Astrocyte (in vitro differentiated cells and primary cell): ENCODE data around the gene TPGS2. TPM values are rescaled to one million over a fixed set of nuclear protein-coding genes. Genes with fewer than 3 reads are reported as not detected.
"Not testable (repeated sequence)": the region's sequence is repeated elsewhere in the genome, so short reads cannot be mapped to it uniquely, and the experiment has no call there.

Experiments
- DNase-seq: peaks from one replicate; pipeline ENCODE4 v3.0.0-alpha.2; 2010; ENCODE audit warnings: low read depth
- FAIRE-seq: peaks from 2 replicates; lab custom pipeline; 2011; peaks lifted over from hg19 to GRCh38; lab: Jason Lieb, UNC
- H2AFZ ChIP-seq: 2 replicates; pipeline ENCODE4 v1.6.0; 2012; ENCODE audit warnings: low read depth, low read length, inconsistent platforms
- H3K27ac ChIP-seq: 2 replicates; pipeline ENCODE4 v1.5.1; 2011; ENCODE audit warnings: low read depth, low read length, inconsistent platforms
- H3K27me3 ChIP-seq: 2 replicates; pipeline ENCODE4 v1.6.0; 2011; ENCODE audit warnings: low read length, inconsistent platforms; ENCODE audit not compliant: insufficient read depth
- H3K36me3 ChIP-seq: 2 replicates; pipeline ENCODE4 v1.5.1; 2011; ENCODE audit warnings: low read length, inconsistent platforms; ENCODE audit not compliant: insufficient read depth
- H3K4me1 ChIP-seq: 2 replicates; pipeline ENCODE4 v1.5.1; 2011; ENCODE audit warnings: low read length, inconsistent platforms; ENCODE audit not compliant: insufficient read depth
- H3K4me2 ChIP-seq: 2 replicates; pipeline ENCODE4 v1.6.0; 2012; ENCODE audit warnings: low read length, inconsistent platforms
- H3K4me3 ChIP-seq: 2 replicates; pipeline ENCODE4 v1.5.1; 2011; ENCODE audit warnings: low read depth, mild to moderate bottlenecking, low read length, inconsistent platforms; ENCODE audit not compliant: insufficient read depth
- H3K79me2 ChIP-seq: 2 replicates; pipeline ENCODE4 v1.6.0; 2012; ENCODE audit warnings: mild to moderate bottlenecking, low read length, inconsistent platforms; ENCODE audit not compliant: insufficient read depth
- H3K9ac ChIP-seq: 2 replicates; pipeline ENCODE4 v1.6.0; 2012; ENCODE audit warnings: mild to moderate bottlenecking, low read length, inconsistent platforms
- H3K9me3 ChIP-seq: 2 replicates; pipeline ENCODE4 v1.5.1; 2012; ENCODE audit warnings: low read depth, mild to moderate bottlenecking, low read length, inconsistent platforms; ENCODE audit not compliant: insufficient read depth
- H4K20me1 ChIP-seq: 2 replicates; pipeline ENCODE4 v1.6.0; 2012; ENCODE audit warnings: low read length, inconsistent platforms; ENCODE audit not compliant: insufficient read depth
- H3K27ac Mint-ChIP-seq: one replicate; pipeline ENCODE4 v1.8.0; 2021; ENCODE audit warnings: mild to moderate bottlenecking, mixed read lengths; ENCODE audit not compliant: unreplicated experiment
- H3K27me3 Mint-ChIP-seq: one replicate; pipeline ENCODE4 v1.8.0; 2021; ENCODE audit warnings: low read depth, mixed read lengths; ENCODE audit not compliant: unreplicated experiment
- H3K36me3 Mint-ChIP-seq: one replicate; pipeline ENCODE4 v1.8.0; 2021; ENCODE audit warnings: low read depth, mixed read lengths; ENCODE audit not compliant: unreplicated experiment
- H3K4me1 Mint-ChIP-seq: one replicate; pipeline ENCODE4 v1.8.0; 2021; ENCODE audit warnings: low read depth, mixed read lengths; ENCODE audit not compliant: unreplicated experiment
- H3K4me3 Mint-ChIP-seq: one replicate; pipeline ENCODE4 v1.8.0; 2021; ENCODE audit warnings: mild to moderate bottlenecking, moderate library complexity, mixed read lengths; ENCODE audit not compliant: unreplicated experiment
- H3K9me3 Mint-ChIP-seq: one replicate; pipeline ENCODE4 v1.8.0; 2021; ENCODE audit warnings: mild to moderate bottlenecking, mixed read lengths; ENCODE audit not compliant: unreplicated experiment
- EZH2 ChIP-seq: IDR thresholded peaks from 2 replicates; pipeline ENCODE4 v1.6.1; 2012; ENCODE audit warnings: mild to moderate bottlenecking, low read length, inconsistent platforms; ENCODE audit not compliant: insufficient read depth
- total RNA-seq: library from RNA; stranded (reverse); gene quantifications from 2 replicates; pipeline ENCODE4 v1.2.1, GENCODE V29; 2021
- TF ChIP-seq, protein P1 (sequence below): IDR thresholded peaks from 2 replicates; pipeline ENCODE4 v1.5.1; 2011; ENCODE audit warnings: low read depth, mild to moderate bottlenecking, inconsistent platforms, low read length, moderate library complexity; ENCODE audit not compliant: insufficient read depth

TPGS2 gene
- total RNA-seq, 1 donor from 2014 or later, result 138 TPM

DNA sequence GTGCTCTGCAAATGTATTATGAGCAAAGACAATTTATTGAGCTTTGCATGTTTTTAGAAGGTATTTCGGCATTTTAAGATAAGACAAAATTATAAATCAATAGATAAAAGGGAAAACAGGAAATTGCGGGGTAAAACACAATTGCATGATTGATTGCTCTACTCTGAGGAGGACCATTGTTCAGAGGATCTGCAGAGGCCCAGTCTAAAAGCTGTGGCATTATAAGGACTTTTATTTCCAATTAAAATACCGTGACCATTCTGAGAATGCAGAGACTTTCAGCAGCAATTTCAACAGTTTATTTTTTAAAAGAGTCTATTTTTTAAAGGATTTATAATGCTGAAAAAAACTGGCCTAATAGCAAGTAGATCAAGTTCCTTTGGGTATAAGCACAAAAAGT is 62.0 kb downstream of the TPGS2 start:
- H3K4me1 ChIP-seq, result peaks cover 4% of the 10 kb centered on the region
- Mint-ChIP-seq H3K27me3 (no peaks in the 10 kb centered on the region), H3K27ac (no peak overlapping the region), H3K9me3 (no peaks in the 10 kb centered on the region), H3K36me3 (peaks cover 3% of the 10 kb centered on the region), H3K4me3 (no peak overlapping the region), H3K4me1 (no peaks in the 10 kb centered on the region)
- H2AFZ ChIP-seq, result no peak overlapping the region
- H3K4me2 ChIP-seq, result no peak overlapping the region
- TF ChIP-seq, protein P1, sequence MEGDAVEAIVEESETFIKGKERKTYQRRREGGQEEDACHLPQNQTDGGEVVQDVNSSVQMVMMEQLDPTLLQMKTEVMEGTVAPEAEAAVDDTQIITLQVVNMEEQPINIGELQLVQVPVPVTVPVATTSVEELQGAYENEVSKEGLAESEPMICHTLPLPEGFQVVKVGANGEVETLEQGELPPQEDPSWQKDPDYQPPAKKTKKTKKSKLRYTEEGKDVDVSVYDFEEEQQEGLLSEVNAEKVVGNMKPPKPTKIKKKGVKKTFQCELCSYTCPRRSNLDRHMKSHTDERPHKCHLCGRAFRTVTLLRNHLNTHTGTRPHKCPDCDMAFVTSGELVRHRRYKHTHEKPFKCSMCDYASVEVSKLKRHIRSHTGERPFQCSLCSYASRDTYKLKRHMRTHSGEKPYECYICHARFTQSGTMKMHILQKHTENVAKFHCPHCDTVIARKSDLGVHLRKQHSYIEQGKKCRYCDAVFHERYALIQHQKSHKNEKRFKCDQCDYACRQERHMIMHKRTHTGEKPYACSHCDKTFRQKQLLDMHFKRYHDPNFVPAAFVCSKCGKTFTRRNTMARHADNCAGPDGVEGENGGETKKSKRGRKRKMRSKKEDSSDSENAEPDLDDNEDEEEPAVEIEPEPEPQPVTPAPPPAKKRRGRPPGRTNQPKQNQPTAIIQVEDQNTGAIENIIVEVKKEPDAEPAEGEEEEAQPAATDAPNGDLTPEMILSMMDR, result no peak
- TF ChIP-seq EZH2, result no peak
- no peaks in the 10 kb centered on the region for H3K36me3 ChIP-seq
- H3K9me3 ChIP-seq, result no peaks in the 10 kb centered on the region
- no peak overlapping the region for H3K9ac ChIP-seq
- no peaks in the 10 kb centered on the region for H3K27me3 ChIP-seq
- no peak overlapping the region for H3K27ac ChIP-seq
- no peak overlapping the region for H3K4me3 ChIP-seq
- no peaks in the 10 kb centered on the region for H3K79me2 ChIP-seq
- DNase-seq, result no peak
- no peaks in the 10 kb centered on the region for H4K20me1 ChIP-seq
- no peak for FAIRE-seq

DNA sequence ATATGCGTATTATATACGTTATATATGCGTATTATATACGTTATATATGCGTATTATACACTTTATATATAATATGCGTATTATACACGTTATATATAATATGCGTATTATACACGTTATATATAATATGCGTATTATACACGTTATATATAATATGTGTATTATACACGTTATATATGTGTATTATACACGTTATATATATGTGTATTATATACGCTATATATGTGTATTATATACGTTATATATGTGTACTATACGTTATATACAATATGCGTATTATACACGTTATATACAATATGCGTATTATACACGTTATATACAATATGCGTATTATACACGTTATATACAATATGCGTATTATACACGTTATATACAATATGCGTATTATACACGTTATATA is 65.8 kb downstream of the TPGS2 start:
- H3K9me3 Mint-ChIP-seq, H4K20me1 ChIP-seq, H3K36me3 Mint-ChIP-seq, H2AFZ ChIP-seq, FAIRE-seq, H3K4me3 ChIP-seq, H3K4me1 ChIP-seq, DNase-seq, H3K27ac Mint-ChIP-seq, H3K36me3 ChIP-seq, H3K4me1 Mint-ChIP-seq, H3K27ac ChIP-seq, H3K9me3 ChIP-seq, H3K79me2 ChIP-seq, H3K27me3 ChIP-seq, H3K4me2 ChIP-seq, H3K9ac ChIP-seq, H3K4me3 Mint-ChIP-seq, H3K27me3 Mint-ChIP-seq: not testable (repeated sequence)

DNA sequence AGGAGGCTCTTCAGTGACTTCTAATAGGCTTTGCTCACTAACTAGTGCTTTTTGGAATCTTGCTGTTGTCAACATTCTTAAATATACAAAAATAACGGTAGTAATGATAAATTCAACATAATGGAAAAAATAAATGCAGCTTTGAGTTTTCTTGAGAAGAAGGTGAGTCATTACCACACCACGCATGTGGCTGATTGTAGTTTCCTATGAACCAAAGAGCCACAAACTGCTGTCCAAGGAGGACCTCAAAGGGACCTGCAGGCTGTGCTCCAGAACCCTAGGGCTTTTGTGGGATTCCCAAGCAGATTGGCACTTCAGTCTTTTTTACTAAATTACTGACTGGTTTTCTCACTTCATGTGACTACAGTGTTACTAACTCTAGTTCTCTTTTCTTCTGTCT is 66.7 kb downstream of the TPGS2 start:
- no peaks in the 10 kb centered on the region for H3K27me3 ChIP-seq
- no peak overlapping the region for H3K9ac ChIP-seq
- H3K4me3 Mint-ChIP-seq, result no peak overlapping the region
- peak; percentile 68 for DNase-seq
- no peak overlapping the region for H3K4me2 ChIP-seq
- H3K36me3 ChIP-seq, result no peaks in the 10 kb centered on the region
- H3K79me2 ChIP-seq, result no peaks in the 10 kb centered on the region
- no peak overlapping the region for H3K4me3 ChIP-seq
- peaks cover 4% of the 10 kb centered on the region for H3K36me3 Mint-ChIP-seq
- TF ChIP-seq EZH2, result no peak
- TF ChIP-seq, protein P1, result no peak
- no peaks in the 10 kb centered on the region for H3K9me3 Mint-ChIP-seq
- no peak overlapping the region for H2AFZ ChIP-seq
- no peak overlapping the region for H3K27ac Mint-ChIP-seq
- H3K4me1 ChIP-seq, result peaks cover 7% of the 10 kb centered on the region
- peaks cover 5% of the 10 kb centered on the region for H3K27me3 Mint-ChIP-seq
- no peak overlapping the region for H3K27ac ChIP-seq
- H3K4me1 Mint-ChIP-seq, result no peaks in the 10 kb centered on the region
- no peak for FAIRE-seq
- H4K20me1 ChIP-seq, result no peaks in the 10 kb centered on the region
- no peaks in the 10 kb centered on the region for H3K9me3 ChIP-seq
